Natural killer cell (primary cell): ENCODE results near the gene QTRT2. TPM values are rescaled to one million over a fixed set of nuclear protein-coding genes. Genes with fewer than 3 reads are reported as not detected.

ENCODE experiments used
- ATAC-seq, 3 donors: fragments of 150-1000 bp in 2 of 3; fragments of 200-7000 bp in 1 of 3; cut with Tn5 transposase; 1 replicate in 1 of 3; 2 replicates in 2 of 3; pipeline ENCODE4 v1.10.0; 2021; ENCODE audit warnings: mild to moderate bottlenecking in 2 of 3, moderate library complexity in 2 of 3
- DNase-seq, 2 donors: peaks; one replicate each; pipeline versions ENCODE4 v3.0.0 to v3.0.0-alpha.2; 2013 to 2021; ENCODE audit warnings: mixed read lengths in 1 of 2
- H3K27ac ChIP-seq: one replicate; pipeline ENCODE4 v1.5.1; 2013; ENCODE audit warnings: mild to moderate bottlenecking, low read length
- H3K27me3 ChIP-seq: one replicate; pipeline ENCODE4 v1.6.1; 2013; ENCODE audit warnings: low read length; ENCODE audit not compliant: control insufficient read depth, insufficient read depth
- H3K36me3 ChIP-seq: one replicate; pipeline ENCODE4 v1.6.1; 2013; ENCODE audit warnings: low read length; ENCODE audit not compliant: control insufficient read depth, insufficient read depth
- H3K4me1 ChIP-seq: one replicate; pipeline ENCODE4 v1.6.1; 2013; ENCODE audit warnings: low read length; ENCODE audit not compliant: control insufficient read depth, insufficient read depth
- H3K4me3 ChIP-seq: one replicate; pipeline ENCODE4 v1.5.1; 2013; ENCODE audit warnings: low read length
- H3K9me3 ChIP-seq: one replicate; pipeline ENCODE4 v1.6.1; 2013; ENCODE audit warnings: low read length; ENCODE audit not compliant: control insufficient read depth, insufficient read depth
- H3K27ac Mint-ChIP-seq, 2 donors: one replicate each; pipeline ENCODE4 v1.8.0; 2022; ENCODE audit warnings: mild to moderate bottlenecking in 2 of 2, mixed read lengths in 2 of 2, moderate library complexity in 1 of 2
- H3K27me3 Mint-ChIP-seq, 2 donors: one replicate each; pipeline ENCODE4 v1.8.0; 2022; ENCODE audit warnings: low read depth in 2 of 2, mixed read lengths in 2 of 2
- H3K36me3 Mint-ChIP-seq: one replicate; pipeline ENCODE4 v1.8.0; 2022; ENCODE audit warnings: mixed read lengths
- H3K4me1 Mint-ChIP-seq, 2 donors: one replicate each; pipeline ENCODE4 v1.8.0; 2022; ENCODE audit warnings: mixed read lengths in 2 of 2
- H3K4me3 Mint-ChIP-seq: one replicate; pipeline ENCODE4 v1.8.0; 2022; ENCODE audit warnings: mild to moderate bottlenecking, moderate library complexity, mixed read lengths
- H3K9me3 Mint-ChIP-seq, 2 donors: one replicate each; pipeline ENCODE4 v1.8.0; 2022; ENCODE audit warnings: mixed read lengths in 2 of 2
- CTCF ChIP-seq: fragments of 200-600 bp; IDR thresholded peaks from one replicate; pipeline ENCODE4 v1.8.0; 2022; ENCODE audit warnings: antibody characterized with exemption
- WGBS: methylation state at CpG from one replicate; pipeline ENCODE4 v1.1.7; 2013; ENCODE audit warnings: missing lambda C conversion rate; ENCODE audit not compliant: insufficient coverage; 5-methylcytosine and 5-hydroxymethylcytosine counted together
- intact Hi-C: fragments of 100-400 bp; cut with micrococcal nuclease; formaldehyde crosslinking; loops from one replicate; pipeline ENCODE4 v1.14.2; 2022
- total RNA-seq, 4 donors: library from RNA; stranded (reverse); fragments of 120-200 nt in 1 of 4; gene quantifications; one replicate each; pipeline versions ENCODE4 v1.2.3 to v1.2.4, GENCODE V29; 2013 to 2022

The QTRT2 gene
- total RNA-seq, 3 donors from 2014 or later (not counting 1 experiment from before 2014, with no cell fraction given), result 30.1 to 33.4 (median 30.5) TPM

GRCh38 chr3:114026331-114026730 lies 30.2 kb upstream of the QTRT2 start:
- ATAC-seq (no peak), DNase-seq (no peak)
- Mint-ChIP-seq H3K36me3 (no peaks in the 10 kb centered on the region), H3K9me3 (no peaks in the 10 kb centered on the region), H3K4me3 (no peak overlapping the region), H3K27ac (no peak overlapping the region), H3K4me1 (no peaks in the 10 kb centered on the region), H3K27me3 (no peaks in the 10 kb centered on the region)
- no peaks in the 10 kb centered on the region for H3K36me3 ChIP-seq
- H3K27me3 ChIP-seq, result no peaks in the 10 kb centered on the region
- intact Hi-C loops, result no loop called here
- no peak overlapping the region for H3K27ac ChIP-seq
- no peaks in the 10 kb centered on the region for H3K4me1 ChIP-seq
- WGBS, result no CpG with 5 or more reads among the region's 2 CpGs
- no peak for TF ChIP-seq CTCF
- H3K4me3 ChIP-seq, result no peak overlapping the region
- H3K9me3 ChIP-seq, result no peaks in the 10 kb centered on the region

- DNase-seq, result no peak
- H3K27me3 Mint-ChIP-seq, result no peaks in the 10 kb centered on the region
- no peak for TF ChIP-seq CTCF
- no peaks in the 10 kb centered on the region for H3K4me1 Mint-ChIP-seq
- 64% methylated on average over 1 of the region's 1 CpG for WGBS
- Histone ChIP-seq H3K4me3 (no peak overlapping the region), H3K27me3 (no peaks in the 10 kb centered on the region), H3K9me3 (no peaks in the 10 kb centered on the region), H3K36me3 (peaks cover 4% of the 10 kb centered on the region), H3K4me1 (no peaks in the 10 kb centered on the region), H3K27ac (no peak overlapping the region)
- no peak overlapping the region for H3K4me3 Mint-ChIP-seq
- no peak for ATAC-seq
- no peaks in the 10 kb centered on the region for H3K9me3 Mint-ChIP-seq
- no peak overlapping the region for H3K27ac Mint-ChIP-seq
- peaks cover 7% of the 10 kb centered on the region for H3K36me3 Mint-ChIP-seq
- intact Hi-C loops, result no loop called here
Measured at GRCh38 chr3:114033721-114034120, 22.8 kb upstream of the QTRT2 start.

- no peaks in the 10 kb centered on the region for H3K27me3 Mint-ChIP-seq
Measured at GRCh38 chr3:114034211-114034610, 22.3 kb upstream of the QTRT2 start.

More at GRCh38 chr3:114034211-114034610, 22.3 kb upstream of the QTRT2 start:
- H3K36me3 Mint-ChIP-seq, result peaks cover 7% of the 10 kb centered on the region
- no peak overlapping the region for H3K4me3 Mint-ChIP-seq
- Histone ChIP-seq H3K27ac (no peak overlapping the region), H3K9me3 (no peaks in the 10 kb centered on the region), H3K4me3 (no peak overlapping the region), H3K27me3 (no peaks in the 10 kb centered on the region), H3K36me3 (peaks cover 4% of the 10 kb centered on the region), H3K4me1 (no peaks in the 10 kb centered on the region)
- H3K9me3 Mint-ChIP-seq, result no peaks in the 10 kb centered on the region
- TF ChIP-seq CTCF, result no peak
- no peaks in the 10 kb centered on the region for H3K4me1 Mint-ChIP-seq
- DNase-seq, result no peak
- intact Hi-C loops, result no loop called here
- no peak overlapping the region for H3K27ac Mint-ChIP-seq
- ATAC-seq, result no peak
